ENCODE data around the gene ARHGAP26.

ARHGAP26 gene

GRCh38 chr5:143162810-143163209, 392.6 kb downstream of the ARHGAP26 start:
- Histone ChIP-seq H3K9me3 (ENCODE audit: control insufficient read depth, low read length) (no peaks in the 10 kb centered on the region), H3K4me1 (ENCODE audit: control insufficient read depth, insufficient read depth, low read length) (no peaks in the 10 kb centered on the region), H3K36me3 (ENCODE audit: control insufficient read depth, insufficient read depth, low read length) (no peaks in the 10 kb centered on the region), H3K27ac (ENCODE audit: insufficient read depth, low read depth, low read length, poor library complexity, severe bottlenecking) (no peak overlapping the region), H3K27me3 (ENCODE audit: control insufficient read depth, insufficient read depth, low read length, poor library complexity, severe bottlenecking) (no peaks in the 10 kb centered on the region), H3K4me3 (ENCODE audit: insufficient read depth, low read depth, low read length) (no peak overlapping the region)
- WGBS, 2 experiments: 92 to 96% methylated on average over 3 of the region's 3 CpGs

GRCh38 chr5:143164557-143164956, 394.4 kb downstream of the ARHGAP26 start:
- Histone ChIP-seq H3K27me3 (ENCODE audit: control insufficient read depth, insufficient read depth, low read length, poor library complexity, severe bottlenecking) (no peaks in the 10 kb centered on the region), H3K4me1 (ENCODE audit: control insufficient read depth, insufficient read depth, low read length) (no peaks in the 10 kb centered on the region), H3K9me3 (ENCODE audit: control insufficient read depth, low read length) (no peaks in the 10 kb centered on the region), H3K36me3 (ENCODE audit: control insufficient read depth, insufficient read depth, low read length) (no peaks in the 10 kb centered on the region), H3K27ac (ENCODE audit: insufficient read depth, low read depth, low read length, poor library complexity, severe bottlenecking) (no peak overlapping the region), H3K4me3 (ENCODE audit: insufficient read depth, low read depth, low read length) (no peak overlapping the region)
- WGBS, 2 experiments: 75 to 88% methylated on average over 4 of the region's 4 CpGs

- 97% methylated on average over 11 of the region's 12 CpGs for WGBS, 2 experiments
- no peaks in the 10 kb centered on the region for H3K27me3 ChIP-seq (ENCODE audit: control insufficient read depth, insufficient read depth, low read length, poor library complexity, severe bottlenecking)
These were observed 395.1 kb downstream of the ARHGAP26 start for GRCh38 chr5:143165049-143165880.

GRCh38 chr5:143166090-143166489, 395.9 kb downstream of the ARHGAP26 start:
- no peak overlapping the region for H3K27ac ChIP-seq (ENCODE audit: insufficient read depth, low read depth, low read length, poor library complexity, severe bottlenecking)
- no peaks in the 10 kb centered on the region for H3K27me3 ChIP-seq (ENCODE audit: control insufficient read depth, insufficient read depth, low read length, poor library complexity, severe bottlenecking)
- H3K9me3 ChIP-seq (ENCODE audit: control insufficient read depth, low read length): no peaks in the 10 kb centered on the region

More at GRCh38 chr5:143165049-143165880, 395.1 kb downstream of the ARHGAP26 start:
- no peak overlapping the region for H3K27ac ChIP-seq (ENCODE audit: insufficient read depth, low read depth, low read length, poor library complexity, severe bottlenecking)
- H3K4me1 ChIP-seq (ENCODE audit: control insufficient read depth, insufficient read depth, low read length): no peaks in the 10 kb centered on the region
- no peak overlapping the region for H3K4me3 ChIP-seq (ENCODE audit: insufficient read depth, low read depth, low read length)
- H3K36me3 ChIP-seq (ENCODE audit: control insufficient read depth, insufficient read depth, low read length): no peaks in the 10 kb centered on the region
- H3K9me3 ChIP-seq (ENCODE audit: control insufficient read depth, low read length): no peaks in the 10 kb centered on the region

GRCh38 chr5:143166661-143167420, 396.7 kb downstream of the ARHGAP26 start:
- 94 to 97% methylated on average over 8 of the region's 8 CpGs for WGBS, 2 experiments
- no peaks in the 10 kb centered on the region for H3K36me3 ChIP-seq (ENCODE audit: control insufficient read depth, insufficient read depth, low read length)
- no peak overlapping the region for H3K4me3 ChIP-seq (ENCODE audit: insufficient read depth, low read depth, low read length)
- no peaks in the 10 kb centered on the region for H3K27me3 ChIP-seq (ENCODE audit: control insufficient read depth, insufficient read depth, low read length, poor library complexity, severe bottlenecking)
- H3K27ac ChIP-seq (ENCODE audit: insufficient read depth, low read depth, low read length, poor library complexity, severe bottlenecking): no peak overlapping the region
- H3K9me3 ChIP-seq (ENCODE audit: control insufficient read depth, low read length): no peaks in the 10 kb centered on the region
- no peaks in the 10 kb centered on the region for H3K4me1 ChIP-seq (ENCODE audit: control insufficient read depth, insufficient read depth, low read length)

More at GRCh38 chr5:143166090-143166489, 395.9 kb downstream of the ARHGAP26 start:
- Histone ChIP-seq H3K36me3 (ENCODE audit: control insufficient read depth, insufficient read depth, low read length) (no peaks in the 10 kb centered on the region), H3K4me3 (ENCODE audit: insufficient read depth, low read depth, low read length) (no peak overlapping the region), H3K4me1 (ENCODE audit: control insufficient read depth, insufficient read depth, low read length) (no peaks in the 10 kb centered on the region)
- 88 to 90% methylated on average over 4 of the region's 4 CpGs for WGBS, 2 experiments

- Histone ChIP-seq H3K27me3 (ENCODE audit: control insufficient read depth, insufficient read depth, low read length, poor library complexity, severe bottlenecking) (no peaks in the 10 kb centered on the region), H3K27ac (ENCODE audit: insufficient read depth, low read depth, low read length, poor library complexity, severe bottlenecking) (no peak overlapping the region)
- 71 to 94% methylated on average over 1 to 2 of the region's 2 CpGs for WGBS, 2 experiments
These were observed 398.1 kb downstream of the ARHGAP26 start for GRCh38 chr5:143168171-143168741.

GRCh38 chr5:143168921-143169810, 399.0 kb downstream of the ARHGAP26 start:
- Histone ChIP-seq H3K36me3 (ENCODE audit: control insufficient read depth, insufficient read depth, low read length) (no peaks in the 10 kb centered on the region), H3K4me1 (ENCODE audit: control insufficient read depth, insufficient read depth, low read length) (no peaks in the 10 kb centered on the region), H3K27ac (ENCODE audit: insufficient read depth, low read depth, low read length, poor library complexity, severe bottlenecking) (no peak overlapping the region), H3K4me3 (ENCODE audit: insufficient read depth, low read depth, low read length) (no peak overlapping the region), H3K27me3 (ENCODE audit: control insufficient read depth, insufficient read depth, low read length, poor library complexity, severe bottlenecking) (no peaks in the 10 kb centered on the region), H3K9me3 (ENCODE audit: control insufficient read depth, low read length) (no peaks in the 10 kb centered on the region)
- 90 to 97% methylated on average over 3 of the region's 3 CpGs for WGBS, 2 experiments

More at GRCh38 chr5:143168171-143168741, 398.1 kb downstream of the ARHGAP26 start:
- Histone ChIP-seq H3K4me3 (ENCODE audit: insufficient read depth, low read depth, low read length) (no peak overlapping the region), H3K36me3 (ENCODE audit: control insufficient read depth, insufficient read depth, low read length) (no peaks in the 10 kb centered on the region), H3K9me3 (ENCODE audit: control insufficient read depth, low read length) (no peaks in the 10 kb centered on the region), H3K4me1 (ENCODE audit: control insufficient read depth, insufficient read depth, low read length) (no peaks in the 10 kb centered on the region)

GRCh38 chr5:143170104-143170503, 399.9 kb downstream of the ARHGAP26 start:
- Histone ChIP-seq H3K27ac (ENCODE audit: insufficient read depth, low read depth, low read length, poor library complexity, severe bottlenecking) (no peak overlapping the region), H3K36me3 (ENCODE audit: control insufficient read depth, insufficient read depth, low read length) (no peaks in the 10 kb centered on the region), H3K4me3 (ENCODE audit: insufficient read depth, low read depth, low read length) (no peak overlapping the region), H3K9me3 (ENCODE audit: control insufficient read depth, low read length) (no peaks in the 10 kb centered on the region), H3K27me3 (ENCODE audit: control insufficient read depth, insufficient read depth, low read length, poor library complexity, severe bottlenecking) (no peaks in the 10 kb centered on the region), H3K4me1 (ENCODE audit: control insufficient read depth, insufficient read depth, low read length) (no peaks in the 10 kb centered on the region)
- WGBS, 2 experiments: 87 to 95% methylated on average over 3 of the region's 3 CpGs

GRCh38 chr5:143170977-143171376, 400.8 kb downstream of the ARHGAP26 start:
- no peak overlapping the region for H3K27ac ChIP-seq (ENCODE audit: insufficient read depth, low read depth, low read length, poor library complexity, severe bottlenecking)
- H3K36me3 ChIP-seq (ENCODE audit: control insufficient read depth, insufficient read depth, low read length): no peaks in the 10 kb centered on the region
- no peaks in the 10 kb centered on the region for H3K27me3 ChIP-seq (ENCODE audit: control insufficient read depth, insufficient read depth, low read length, poor library complexity, severe bottlenecking)
- no peaks in the 10 kb centered on the region for H3K4me1 ChIP-seq (ENCODE audit: control insufficient read depth, insufficient read depth, low read length)
- H3K4me3 ChIP-seq (ENCODE audit: insufficient read depth, low read depth, low read length): no peak overlapping the region
- H3K9me3 ChIP-seq (ENCODE audit: control insufficient read depth, low read length): no peaks in the 10 kb centered on the region
- WGBS, 2 experiments: 90 to 98% methylated on average over 2 of the region's 2 CpGs
